D341Med (cell line): ENCODE results near the gene VSTM1.
A peak's percentile ranks its signal among the peaks of the same experiment; 100 is the strongest.
"Not testable (repeated sequence)": the region's sequence is repeated elsewhere in the genome, so short reads cannot be mapped to it uniquely, and the experiment has no call there.

Source experiments
- DNase-seq: peaks from one replicate; pipeline ENCODE4 v3.0.0; 2012; ENCODE audit warnings: low spot score

VSTM1 gene

GRCh38 chr19:54073829-54074228 is 10.1 kb upstream of the VSTM1 start:
- no peak for DNase-seq

DNA sequence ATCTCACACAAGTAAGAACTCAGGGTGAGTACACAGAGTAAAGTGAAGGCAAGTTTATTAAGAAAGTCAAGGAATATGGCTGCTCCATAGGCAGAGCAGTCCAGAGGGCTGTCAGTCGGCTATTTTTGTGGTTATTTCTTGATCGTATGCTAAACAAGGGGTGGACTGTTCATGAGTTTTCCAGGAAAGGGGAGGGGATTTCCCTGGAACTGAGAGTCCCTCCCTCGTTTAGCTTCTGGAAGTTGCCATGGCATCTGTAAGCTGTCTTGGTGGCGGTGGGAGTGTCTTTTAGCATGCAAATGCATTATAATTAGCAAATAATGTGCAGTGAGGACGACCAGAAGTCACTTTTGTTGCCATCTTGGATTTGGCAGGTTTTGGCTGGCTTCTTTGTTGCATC is 5.8 kb upstream of the VSTM1 start:
- DNase-seq: no peak

DNA sequence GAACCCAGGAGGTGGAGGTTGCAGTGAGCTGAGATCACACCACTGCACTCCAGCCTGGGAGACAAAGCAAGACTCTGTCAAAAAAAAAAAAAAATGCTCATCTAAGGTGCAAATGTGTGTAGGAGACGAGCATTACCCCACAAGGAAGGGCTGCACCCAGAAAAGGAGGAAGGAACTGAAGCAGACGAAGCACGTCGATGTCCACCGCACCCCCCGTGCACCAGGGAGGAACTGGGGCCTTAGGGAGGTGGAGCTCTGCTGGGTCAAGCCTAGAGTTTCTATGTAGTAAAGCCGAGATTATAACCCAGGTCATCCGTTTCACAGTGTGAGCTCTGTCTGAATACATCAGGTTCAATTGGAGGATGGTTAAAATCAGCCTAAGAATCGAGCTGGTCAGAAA is 1.1 kb downstream of the VSTM1 start:
- DNase-seq: no peak

- no peak for DNase-seq
Measured at GRCh38 chr19:54047616-54048015, 16.1 kb downstream of the VSTM1 start.

GRCh38 chr19:54045771-54046170 is 17.9 kb downstream of the VSTM1 start:
- DNase-seq: no peak

- no peak for DNase-seq
Measured at GRCh38 chr19:54042989-54043388, 20.7 kb downstream of the VSTM1 start.

- no peak for DNase-seq
Measured at GRCh38 chr19:54041969-54042606, 21.6 kb downstream of the VSTM1 start.

- no peak for DNase-seq
Measured at GRCh38 chr19:54040003-54040402, 23.7 kb downstream of the VSTM1 start.

DNA sequence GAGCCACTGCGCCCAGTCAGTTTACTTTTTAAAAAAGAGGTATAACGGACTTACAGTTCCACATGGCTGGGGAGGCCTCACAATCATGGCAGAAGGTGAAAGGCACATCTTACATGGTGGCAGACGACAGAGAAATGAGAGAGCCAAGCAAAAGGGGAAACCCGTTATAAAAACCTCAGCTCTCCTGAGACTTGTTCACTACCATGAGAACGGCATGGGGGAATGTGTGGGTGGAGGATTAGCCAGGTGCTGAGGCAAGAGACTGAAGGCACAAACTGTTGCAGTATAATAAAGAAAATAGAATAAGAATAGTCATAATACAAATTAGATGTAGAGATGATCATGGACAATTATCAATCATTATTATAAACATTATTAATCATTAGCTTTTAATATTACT is 27.2 kb downstream of the VSTM1 start:
- DNase-seq: not testable (repeated sequence)

GRCh38 chr19:54035215-54036178 is 28.2 kb downstream of the VSTM1 start:
- no peak for DNase-seq

DNA sequence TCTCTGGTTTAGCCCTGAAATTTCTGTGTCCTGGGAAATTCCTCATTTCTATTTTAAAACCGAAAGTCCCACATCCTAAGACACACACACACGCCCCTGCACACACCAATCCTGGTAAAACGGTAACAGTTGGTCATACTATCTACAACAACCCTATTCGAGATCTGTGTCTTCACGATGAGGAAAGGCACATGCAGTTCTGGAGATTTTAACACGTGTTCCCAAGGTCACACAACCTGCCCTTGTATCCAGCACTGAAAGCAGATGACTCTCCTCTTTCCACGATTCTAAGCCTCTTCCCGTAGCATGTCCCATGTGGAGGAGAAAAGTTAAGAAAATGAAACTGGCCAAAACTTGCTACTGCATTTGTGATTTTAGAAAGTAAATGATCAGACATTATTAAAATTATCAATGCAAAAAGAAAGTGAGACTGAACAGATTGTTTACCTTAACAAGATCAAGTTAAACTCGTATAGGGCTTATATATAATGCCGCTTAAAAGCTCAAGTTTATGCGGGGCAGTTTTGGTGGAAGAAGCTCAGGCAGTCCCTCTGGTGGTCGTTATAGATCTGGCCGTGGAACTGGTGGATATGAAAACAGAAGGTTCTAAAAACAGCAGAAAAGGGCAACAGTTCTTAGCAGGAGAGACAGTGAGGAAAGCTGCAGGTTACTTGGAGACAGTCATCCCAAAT is 32.7 kb downstream of the VSTM1 start:
- no peak for DNase-seq

- DNase-seq: peak; percentile 70
Measured at GRCh38 chr19:54029930-54030490, 33.7 kb downstream of the VSTM1 start.

- no peak for DNase-seq
Measured at GRCh38 chr19:54029301-54029700, 34.4 kb downstream of the VSTM1 start.

GRCh38 chr19:54026656-54027055 is 37.0 kb downstream of the VSTM1 start:
- no peak for DNase-seq

DNA sequence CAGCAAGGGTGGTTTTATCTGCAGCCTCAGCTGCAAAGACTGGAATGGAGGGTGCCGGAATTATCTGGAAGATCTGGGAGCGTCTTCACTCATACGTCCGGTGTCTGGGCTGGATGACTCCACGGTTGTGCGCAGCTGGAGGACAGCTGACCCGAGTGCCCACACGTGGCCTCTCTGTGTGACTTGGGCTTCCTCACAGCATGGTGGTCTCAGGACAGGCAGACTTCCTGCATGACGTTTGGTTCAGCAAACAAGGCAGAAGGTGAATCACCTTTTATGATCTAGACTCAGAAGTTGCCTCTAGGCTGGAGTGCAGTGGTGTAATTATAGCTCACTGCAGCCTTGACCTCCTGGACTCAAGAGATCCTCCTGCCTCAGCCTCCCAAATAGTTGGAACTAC is 39.0 kb downstream of the VSTM1 start:
- DNase-seq: no peak

DNA sequence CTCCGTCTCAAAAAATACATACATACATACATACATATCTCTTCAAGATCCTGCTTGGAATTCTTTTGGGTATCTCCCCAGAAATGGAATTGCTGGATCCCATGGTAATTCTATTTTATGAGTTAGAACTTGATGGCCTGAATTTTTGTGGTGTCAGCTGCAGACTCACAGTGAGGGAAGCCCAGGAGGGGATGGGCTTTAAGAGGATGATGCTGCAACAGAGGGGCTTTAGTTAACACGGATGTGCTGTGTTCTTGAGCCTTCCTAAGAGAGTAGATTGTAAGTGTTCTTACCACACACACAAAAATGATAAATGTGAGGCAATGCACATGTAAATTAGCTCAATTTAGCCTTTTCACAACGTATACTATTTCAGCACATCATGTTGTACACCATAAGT is 40.5 kb downstream of the VSTM1 start:
- DNase-seq: no peak

DNA sequence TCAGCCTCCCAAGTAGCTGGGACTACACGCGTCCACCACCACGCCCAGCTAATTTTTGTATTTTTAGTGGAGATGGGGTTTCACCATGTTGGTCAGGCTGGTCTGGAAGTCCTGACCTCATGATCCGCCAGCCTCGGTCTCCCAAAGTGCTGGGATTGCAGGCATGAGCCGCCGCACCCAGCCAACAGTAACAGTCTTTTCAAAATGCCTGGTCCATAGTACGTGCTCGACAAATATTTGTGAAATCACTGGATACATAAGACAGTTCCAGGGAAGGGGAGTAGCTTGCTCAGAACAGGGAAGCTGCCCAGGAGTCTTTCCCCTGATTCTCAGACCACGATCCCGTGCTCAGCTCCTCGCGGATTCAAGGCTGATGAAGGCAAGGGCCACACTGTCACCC is 41.8 kb downstream of the VSTM1 start:
- DNase-seq: no peak

DNA sequence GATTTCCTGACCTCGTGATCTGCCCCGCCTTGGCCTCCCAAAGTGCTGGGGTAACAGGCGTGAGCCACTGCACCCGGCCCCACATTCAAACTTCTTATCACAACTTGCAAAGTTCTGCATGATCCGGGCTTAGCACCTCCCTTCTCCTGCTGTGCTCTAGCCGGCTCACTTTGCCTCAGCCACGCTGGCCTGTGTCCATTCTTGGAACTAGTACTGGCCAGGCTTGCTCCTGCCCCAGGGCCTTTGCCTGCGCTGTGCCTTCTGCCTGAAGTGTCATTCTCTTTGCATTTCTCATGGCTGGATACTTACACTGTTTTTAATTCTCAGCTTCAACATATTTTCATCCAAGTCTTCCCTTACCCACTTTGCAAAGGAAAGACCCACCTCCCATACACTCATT is 42.3 kb downstream of the VSTM1 start:
- no peak for DNase-seq

GRCh38 chr19:54017261-54017660 is 46.4 kb downstream of the VSTM1 start:
- DNase-seq: no peak

- no peak for DNase-seq
Measured at GRCh38 chr19:54014920-54015560, 48.7 kb downstream of the VSTM1 start.

DNA sequence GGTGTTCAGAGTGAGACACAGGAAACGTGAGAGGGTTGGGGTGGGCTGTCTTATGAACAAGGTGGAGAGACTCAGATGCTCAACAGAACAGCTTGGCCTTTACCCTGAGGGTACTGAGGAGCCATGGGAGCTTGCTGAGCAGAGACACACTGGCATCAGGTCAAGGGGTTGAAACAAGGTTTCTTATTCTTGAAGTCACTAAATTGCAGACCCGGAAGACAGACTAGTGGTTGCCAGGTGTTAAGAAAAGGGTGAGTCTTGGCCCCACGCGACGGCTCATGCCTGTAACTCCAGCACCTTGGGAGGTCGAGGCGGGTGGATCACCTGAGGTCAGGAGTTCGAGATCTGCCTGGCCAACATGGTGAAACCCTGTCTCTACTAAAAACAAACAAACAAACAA is 49.8 kb downstream of the VSTM1 start:
- DNase-seq: no peak
